Endothelial cell of umbilical vein (primary cell): Measurements from ENCODE around the gene VAV2. TPM values are rescaled to one million over a fixed set of nuclear protein-coding genes. Genes with fewer than 3 reads are reported as not detected.

Experiments used
- BruUV-seq: library from RNA; stranded (reverse); fragments of 400-500 nt; replicated peaks from 2 replicates; lab custom pipeline; 2021; lab: Mats Ljungman, UMichigan
- CTCF ChIA-PET: fragments of 300-600, 350-600 bp; sonication (Branson Sonifier 250); formaldehyde crosslinking; loops from one replicate; lab custom pipeline; 2021; ENCODE audit warnings: antibody characterized with exemption, inconsistent platforms; lab: Charles Lee
- POLR2A ChIA-PET: fragments of 300-600, 350-600 bp; sonication (Branson Sonifier 250); formaldehyde crosslinking; loops from one replicate; lab custom pipeline; 2021; ENCODE audit warnings: antibody characterized with exemption, inconsistent platforms; lab: Charles Lee
- DNase-seq: peaks from one replicate; pipeline ENCODE4 v3.0.0-alpha.2; 2011; ENCODE audit warnings: low read depth, low spot score
- FAIRE-seq: peaks from 2 replicates; lab custom pipeline; 2011; peaks lifted over from hg19 to GRCh38; lab: Jason Lieb, UNC
- H2AFZ ChIP-seq: 2 replicates; pipeline ENCODE4 v1.6.0; 2012; ENCODE audit warnings: low read depth, low read length, control low read depth, inconsistent platforms
- H3K27ac ChIP-seq: 2 replicates; pipeline ENCODE4 v1.5.1; 2011; ENCODE audit warnings: low read depth, mild to moderate bottlenecking, control low read depth, low read length, moderate library complexity; ENCODE audit not compliant: insufficient read depth
- H3K27me3 ChIP-seq, 2 experiments: 2 replicates each; pipeline versions ENCODE4 v1.6.0 to v1.6.1; 2011; ENCODE audit warnings: low read length in 2 of 2, mixed read lengths in 1 of 2; ENCODE audit not compliant: control insufficient read depth in 2 of 2, insufficient read depth in 2 of 2
- H3K36me3 ChIP-seq, 2 experiments: 2 replicates in 1 of 2; 3 replicates in 1 of 2; pipeline ENCODE4 v1.5.1; 2011; ENCODE audit warnings: low read length in 2 of 2, mild to moderate bottlenecking in 1 of 2, moderate library complexity in 1 of 2; ENCODE audit not compliant: control insufficient read depth in 2 of 2, insufficient read depth in 2 of 2; ENCODE audit errors: extremely low read depth in 1 of 2
- H3K4me1 ChIP-seq: 3 replicates; pipeline ENCODE4 v1.5.1; 2011; ENCODE audit warnings: mild to moderate bottlenecking, low read length; ENCODE audit not compliant: control insufficient read depth, insufficient read depth; ENCODE audit errors: extremely low read depth
- H3K4me2 ChIP-seq: 2 replicates; pipeline ENCODE4 v1.6.1; 2011; ENCODE audit warnings: low read length, control low read depth, mixed read lengths; ENCODE audit not compliant: insufficient read depth
- H3K4me3 ChIP-seq, 3 experiments: fragments of 200-600 bp in 1 of 3; sonication (generic), shearing (Covaris generic) in 1 of 3; replicated peaks in 1 of 3; 2 replicates each; pipeline ENCODE4 v1.5.1; 2011 to 2016; ENCODE audit warnings: control low read depth in 3 of 3, low read length in 3 of 3, mild to moderate bottlenecking in 2 of 3, inconsistent platforms in 1 of 3, low read depth in 1 of 3, moderate library complexity in 1 of 3; ENCODE audit not compliant: insufficient read depth in 1 of 3
- H3K79me2 ChIP-seq: 2 replicates; pipeline ENCODE4 v1.6.0; 2012; ENCODE audit warnings: low read length, inconsistent platforms; ENCODE audit not compliant: control insufficient read depth, insufficient read depth
- H3K9ac ChIP-seq: replicated peaks from 2 replicates; pipeline ENCODE3; 2011; ENCODE audit warnings: low read length, control low read depth; ENCODE audit not compliant: insufficient read depth; ENCODE audit errors: extremely low read depth
- H3K9me1 ChIP-seq: replicated peaks from 3 replicates; pipeline ENCODE4 v1.6.0; 2011; ENCODE audit warnings: mild to moderate bottlenecking, low read length; ENCODE audit not compliant: control insufficient read depth, insufficient read depth; ENCODE audit errors: extremely low read depth
- H3K9me3 ChIP-seq: replicated peaks from 2 replicates; pipeline ENCODE4 v1.5.1; 2012; ENCODE audit warnings: low read length, inconsistent platforms; ENCODE audit not compliant: control insufficient read depth, insufficient read depth
- H4K20me1 ChIP-seq: replicated peaks from 2 replicates; pipeline ENCODE3; 2011; ENCODE audit warnings: mild to moderate bottlenecking, low read length; ENCODE audit not compliant: control insufficient read depth, insufficient read depth; ENCODE audit errors: extremely low read depth
- CTCF ChIP-seq, 2 donors: IDR thresholded peaks; 1 replicate in 1 of 2; 2 replicates in 1 of 2; pipeline ENCODE4 v1.5.1; 2011; ENCODE audit warnings: low read length in 2 of 2, mild to moderate bottlenecking in 2 of 2, moderate library complexity in 2 of 2, control low read depth in 1 of 2, inconsistent platforms in 1 of 2, low read depth in 1 of 2; ENCODE audit not compliant: insufficient read depth in 1 of 2; ENCODE audit errors: extremely low read depth in 1 of 2
- EZH2 ChIP-seq: IDR thresholded peaks from 2 replicates; pipeline ENCODE4 v1.6.1; 2012; ENCODE audit warnings: borderline replicate concordance, low read depth, mild to moderate bottlenecking, moderate library complexity, low read length, inconsistent platforms; ENCODE audit not compliant: severe bottlenecking
- FOS ChIP-seq: IDR thresholded peaks from 2 replicates; pipeline ENCODE4 v1.6.1; 2011; ENCODE audit warnings: mild to moderate bottlenecking, low read length, moderate library complexity, borderline replicate concordance; ENCODE audit not compliant: insufficient read depth
- GATA2 ChIP-seq: IDR thresholded peaks from 2 replicates; pipeline ENCODE4 v1.7.0; 2011; ENCODE audit warnings: low read depth, mild to moderate bottlenecking, moderate library complexity, mixed read lengths, low read length; ENCODE audit not compliant: insufficient read length, insufficient read depth
- JUN ChIP-seq: IDR thresholded peaks from 2 replicates; pipeline ENCODE4 v1.6.1; 2011; ENCODE audit warnings: borderline replicate concordance, low read depth; ENCODE audit not compliant: insufficient read length, insufficient read depth
- MAX ChIP-seq: IDR thresholded peaks from 2 replicates; pipeline ENCODE4 v1.6.1; 2011; ENCODE audit not compliant: insufficient read depth, insufficient read length
- MYC ChIP-seq: IDR thresholded peaks from one replicate; pipeline ENCODE4 v1.6.1; 2011; ENCODE audit warnings: mild to moderate bottlenecking, low read depth, low read length
- POLR2A ChIP-seq: IDR thresholded peaks from 2 replicates; pipeline ENCODE4 v1.6.1; 2012; ENCODE audit warnings: low read depth, mild to moderate bottlenecking, control low read depth, low read length
- POLR2AphosphoS5 ChIP-seq: IDR thresholded peaks from 2 replicates; pipeline ENCODE4 v1.6.1; 2012; ENCODE audit warnings: low read depth, mild to moderate bottlenecking, control low read depth, low read length, moderate library complexity; ENCODE audit not compliant: insufficient read depth
- dilution Hi-C: fragments of 300-500 bp; cut with MboI; formaldehyde crosslinking; loops from one replicate; pipeline ENCODE4 v1.15.0; 2019; ENCODE audit warnings: low sequenced_read_pairs; ENCODE audit not compliant: extremely low pct_ligation_motif_present
- intact Hi-C: fragments of 100-400 bp; cut with micrococcal nuclease; formaldehyde crosslinking; loops from one replicate; pipeline ENCODE4 v1.10.0; 2022
- polyA plus RNA-seq, 4 experiments: library from polyadenylated mRNA; depleted of rRNA in 3 of 4; stranded (reverse) in 3 of 4; unstranded in 1 of 4; fragments of >200 nt; gene quantifications; 2 replicates each; pipeline versions ENCODE4 v1.2.1 to v1.2.3, GENCODE V29; 2011 to 2012; ENCODE audit warnings: missing spikeins in 1 of 4
- total RNA-seq: library from RNA; stranded (reverse); gene quantifications from 2 replicates; pipeline ENCODE4 v1.2.3, GENCODE V29; 2021

Gene VAV2
- total and polyA plus RNA-seq, 2 donors (not counting 3 experiments of a cell fraction or from before 2014, with no cell fraction given) = 10.6 to 30.6 TPM

GRCh38 chr9:133997584-133997983 is 5.5 kb upstream of the VAV2 start:
- peaks cover 7% of the 10 kb centered on the region for H3K4me1 ChIP-seq
- no peaks in the 10 kb centered on the region for H3K36me3 ChIP-seq
- no peak overlapping the region for H2AFZ ChIP-seq
- H3K4me2 ChIP-seq = no peak overlapping the region
- no peak for TF ChIP-seq CTCF (IDR thresholded peaks at IDR 0.05; ENCODE audit: extremely low read depth in 1 of 2, insufficient read depth in 1 of 2, low read depth in 1 of 2, low read length in 2 of 2)
- TF ChIP-seq JUN = no peak
- TF ChIP-seq MAX = no peak
- TF ChIP-seq MYC = no peak
- TF ChIP-seq POLR2A = no peak
- TF ChIP-seq FOS = no peak
- TF ChIP-seq EZH2 = no peak
- TF ChIP-seq GATA2 = no peak
- no peak for TF ChIP-seq POLR2AphosphoS5
- H3K79me2 ChIP-seq = no peaks in the 10 kb centered on the region
- ChIA-PET CTCF (interaction anchor here (1.0 to 5.5 kb wide), 2 partner anchors 102 to 215 kb away, joined by 4 to 232 read pairs; no protein-coding TSS in a partner anchor), POLR2A (no interaction called here)
- BruUV-seq = no TSS peak
- no peak overlapping the region for H3K27ac ChIP-seq
- intact Hi-C loops (no loop called here), dilution Hi-C loops (no loop called here)
- H4K20me1 ChIP-seq = no peaks in the 10 kb centered on the region
- FAIRE-seq (no peak), DNase-seq (no peak)
- no peaks in the 10 kb centered on the region for H3K9me1 ChIP-seq
- no peaks in the 10 kb centered on the region for H3K27me3 ChIP-seq
- no peak overlapping the region for H3K9ac ChIP-seq
- no peak overlapping the region for H3K4me3 ChIP-seq
- H3K9me3 ChIP-seq = no peaks in the 10 kb centered on the region
